Measurements from ENCODE around the gene GTF3C1.

Gene GTF3C1

DNA sequence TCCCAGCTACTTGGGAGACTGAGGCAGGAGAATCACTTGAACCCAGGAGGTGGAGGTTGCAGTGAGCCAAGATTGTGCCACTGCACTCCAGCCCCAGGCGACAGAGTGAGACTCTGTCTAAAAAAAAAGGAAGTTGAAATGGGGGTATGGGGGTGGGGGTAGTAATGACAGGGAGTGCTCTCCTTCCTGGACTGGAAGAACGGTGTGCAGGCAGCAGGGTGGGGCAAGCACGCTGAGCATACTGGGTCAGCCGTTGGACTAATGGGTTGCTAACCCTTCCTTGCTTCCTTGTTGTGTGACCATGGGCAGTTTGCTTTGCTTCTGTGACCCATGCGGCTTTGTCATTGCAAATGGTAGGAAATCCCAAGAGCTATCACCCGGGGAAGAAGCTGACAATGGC is 16.7 kb upstream of the GTF3C1 start:
- DNase-seq: no peak

DNA sequence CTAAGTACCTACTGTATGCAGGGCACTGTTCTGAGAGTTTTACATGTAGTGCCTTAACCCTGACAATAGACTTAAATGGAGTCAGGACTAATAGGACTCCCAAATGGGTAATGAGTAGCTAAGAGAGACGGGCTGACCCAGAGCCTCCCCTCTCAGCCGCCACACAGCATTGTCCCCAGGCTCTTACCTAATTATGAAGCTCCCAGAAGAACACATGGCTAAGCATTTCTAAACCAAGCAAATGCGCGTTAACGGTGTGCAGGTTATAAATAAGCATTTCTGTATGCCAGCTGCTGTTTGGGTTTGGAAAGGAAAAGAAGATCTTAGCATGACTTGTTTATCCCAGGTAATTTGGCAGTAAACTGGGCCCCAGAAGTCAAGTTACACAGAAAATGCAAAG is 14.5 kb upstream of the GTF3C1 start:
- DNase-seq: no peak

DNA sequence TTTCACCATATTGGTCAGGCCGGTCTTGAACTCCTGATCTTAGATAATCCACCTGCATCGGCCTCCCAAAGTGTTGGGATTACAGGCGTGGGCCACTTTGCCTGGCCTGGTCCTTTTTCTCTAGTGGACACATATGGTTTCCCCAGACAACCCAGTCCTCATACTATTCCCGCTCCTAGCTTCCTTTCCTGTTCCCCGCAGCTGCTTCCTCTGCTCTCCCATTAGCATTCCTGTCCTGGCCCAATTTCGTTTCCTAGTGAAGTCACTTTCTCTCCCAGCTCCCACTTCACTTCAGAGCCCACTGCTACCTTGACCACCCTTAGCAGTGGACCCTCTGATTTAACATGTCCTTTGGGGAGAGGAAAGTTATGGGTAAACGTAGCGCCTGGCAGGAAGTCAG is 11.5 kb upstream of the GTF3C1 start:
- no peak for DNase-seq

DNA sequence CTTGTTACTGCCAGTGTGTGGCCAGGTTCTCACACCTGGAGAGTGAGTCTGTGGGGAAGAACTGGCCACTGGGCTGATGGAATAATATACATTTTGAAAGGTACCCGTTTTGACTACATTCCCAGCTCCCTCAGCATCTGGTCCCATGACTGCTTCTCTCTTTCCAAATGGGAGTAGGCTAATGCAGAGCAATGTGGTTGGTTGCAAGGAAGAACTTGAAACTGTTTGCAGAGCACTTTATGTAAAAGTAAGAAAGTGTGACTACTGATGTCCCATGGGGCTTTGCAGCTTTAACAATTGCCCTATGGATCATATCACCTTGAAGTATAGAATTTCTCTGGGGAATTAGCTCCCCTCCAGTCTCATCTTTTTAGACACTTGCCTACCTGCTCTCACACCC is 9.2 kb upstream of the GTF3C1 start:
- no peak for DNase-seq

DNA sequence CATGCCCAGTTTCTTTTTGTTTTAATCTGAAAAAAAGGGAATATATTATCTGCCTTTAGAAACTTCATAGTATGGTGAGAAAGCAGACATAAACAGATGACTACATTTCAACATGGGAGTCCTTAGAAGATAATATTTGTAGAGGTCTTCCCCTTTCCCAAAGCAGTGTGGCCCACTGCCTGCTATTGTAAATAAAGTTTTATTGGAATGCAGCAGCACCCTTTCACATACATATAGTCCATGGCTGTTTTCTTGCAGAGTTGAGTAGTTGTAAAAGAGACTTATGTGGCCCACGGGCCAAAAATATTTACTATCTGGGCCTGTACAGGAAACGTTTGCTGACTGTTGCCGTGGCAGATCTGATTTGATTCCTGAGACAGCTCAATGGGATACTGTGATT is 8.7 kb upstream of the GTF3C1 start:
- no peak for DNase-seq

DNA sequence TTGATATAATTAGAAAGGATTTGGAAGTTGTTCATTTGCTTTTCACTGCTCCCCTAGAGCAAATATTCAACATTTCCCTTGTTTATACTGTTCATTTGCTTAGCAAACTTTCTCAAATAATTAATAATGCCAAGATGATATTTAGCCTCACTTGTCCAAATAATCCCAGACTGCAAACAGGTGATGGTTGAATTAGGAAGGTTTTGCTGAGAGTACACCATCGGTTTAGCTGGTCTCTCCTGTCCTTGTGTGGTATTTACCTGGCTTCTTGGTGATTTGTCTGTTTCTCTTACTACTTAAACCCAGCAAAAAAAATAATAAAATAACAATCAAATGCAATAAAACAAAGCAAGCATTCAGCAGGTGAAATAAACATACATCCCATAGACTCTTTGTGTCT is 6.8 kb upstream of the GTF3C1 start:
- no peak for DNase-seq

DNA sequence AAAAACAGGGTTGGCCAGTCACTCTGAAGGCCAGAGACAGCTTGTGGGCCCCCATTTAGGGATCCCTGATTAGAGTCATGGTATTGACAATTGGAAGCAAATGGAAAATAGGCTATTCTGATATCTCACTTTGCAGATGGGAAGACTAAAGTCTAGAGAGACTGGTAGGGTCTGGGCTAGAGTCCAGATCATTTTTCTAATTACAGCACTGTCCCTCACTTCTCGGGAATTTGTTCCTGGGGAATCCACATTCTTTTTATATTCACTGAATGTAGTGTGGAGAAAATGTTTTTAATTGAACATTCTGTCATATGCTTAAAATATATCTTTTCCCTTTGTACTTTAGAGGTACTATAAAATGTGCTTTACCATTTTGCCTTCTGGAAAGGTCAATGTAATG is 1.3 kb upstream of the GTF3C1 start:
- DNase-seq: no peak

DNA sequence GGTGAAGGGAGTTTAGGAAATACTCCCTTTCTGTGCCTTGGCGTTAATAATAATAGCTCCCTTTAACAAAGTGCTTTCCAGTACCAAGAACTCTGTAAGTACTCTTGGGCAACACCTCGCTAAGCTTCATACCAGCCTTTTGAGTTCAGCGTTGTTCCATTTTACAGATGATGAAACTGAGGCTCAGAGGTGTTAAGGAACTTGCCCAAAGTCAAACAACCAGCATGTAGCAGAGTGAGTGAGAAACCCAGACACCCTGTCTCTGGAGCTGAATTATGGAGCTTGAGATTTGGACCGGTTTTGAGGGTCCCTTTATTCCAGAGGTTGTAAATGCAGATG is 838 bp upstream of the GTF3C1 start:
- no peak for DNase-seq

DNA sequence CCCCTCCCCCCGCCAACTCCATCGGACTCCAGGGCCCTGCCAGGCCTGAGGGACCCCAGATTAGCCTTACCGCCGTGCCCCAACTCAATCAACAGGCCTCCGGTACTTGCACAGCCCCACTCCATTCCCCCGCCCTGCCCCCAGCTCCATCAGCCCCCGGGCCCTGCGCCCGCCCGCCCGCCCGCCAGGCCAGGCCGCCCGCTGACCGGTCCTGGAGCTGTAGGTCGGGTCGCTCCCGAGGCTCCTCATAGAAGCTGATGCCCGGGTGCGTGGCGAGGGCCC is 308 bp downstream of the GTF3C1 start:
- DNase-seq: no peak

DNA sequence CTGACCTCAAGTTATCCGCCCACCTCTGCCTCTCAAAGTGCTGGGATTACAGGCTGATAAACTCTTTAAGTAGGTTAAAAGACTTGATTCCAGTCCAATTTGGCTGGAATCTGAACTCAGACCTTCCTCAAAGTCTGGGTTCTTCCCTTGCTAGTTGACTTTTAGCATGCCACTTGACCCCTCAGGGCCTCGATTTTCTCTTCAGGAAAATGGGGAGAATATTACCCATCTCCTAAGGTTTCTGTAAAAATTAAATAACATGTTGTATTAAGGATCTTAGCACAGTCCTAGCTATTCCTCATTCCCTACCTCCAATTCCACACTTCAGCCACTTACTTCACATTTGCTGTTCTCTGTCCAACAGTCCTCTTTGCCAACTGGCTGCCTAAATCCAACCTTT is 1.9 kb downstream of the GTF3C1 start:
- no peak for DNase-seq

DNA sequence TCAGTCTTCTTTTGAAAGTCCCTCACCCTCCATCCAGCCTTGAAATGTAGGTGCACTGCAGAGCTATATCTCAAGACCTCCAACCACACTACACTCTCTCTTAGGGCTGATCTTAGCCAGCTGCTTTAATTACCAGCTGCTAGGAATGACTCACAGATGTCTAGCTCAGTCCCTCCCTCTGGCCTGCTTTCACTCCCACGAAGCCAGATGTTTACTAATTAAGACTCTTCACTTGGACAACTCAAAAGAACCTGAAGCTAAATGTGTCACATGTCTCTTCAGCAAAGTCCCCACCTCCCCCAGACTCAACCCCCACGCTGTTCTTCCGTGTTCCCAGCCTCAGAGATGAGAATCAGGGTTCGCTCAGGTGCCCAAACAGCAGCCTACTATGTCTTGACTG is 2.6 kb downstream of the GTF3C1 start:
- no peak for DNase-seq

DNA sequence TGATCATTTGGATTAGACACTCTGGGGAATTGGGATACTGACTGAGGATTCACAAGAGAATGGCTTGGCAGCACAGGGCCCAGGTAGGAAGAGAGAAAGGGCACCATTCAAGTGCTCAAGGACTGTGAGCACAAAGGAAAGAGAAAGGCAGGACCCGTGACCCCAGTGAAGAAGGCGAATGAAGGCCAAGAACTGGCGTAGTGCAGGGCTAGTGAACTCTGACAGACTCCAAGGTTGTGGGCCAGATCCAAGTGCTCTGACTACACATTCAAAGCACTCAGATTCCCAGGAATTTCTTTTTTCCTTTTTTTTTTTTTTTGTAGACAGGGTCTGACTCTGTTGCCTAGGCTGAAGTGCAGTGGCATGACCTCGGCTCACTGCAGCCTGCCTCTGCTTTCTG is 5.0 kb downstream of the GTF3C1 start:
- no peak for DNase-seq

DNA sequence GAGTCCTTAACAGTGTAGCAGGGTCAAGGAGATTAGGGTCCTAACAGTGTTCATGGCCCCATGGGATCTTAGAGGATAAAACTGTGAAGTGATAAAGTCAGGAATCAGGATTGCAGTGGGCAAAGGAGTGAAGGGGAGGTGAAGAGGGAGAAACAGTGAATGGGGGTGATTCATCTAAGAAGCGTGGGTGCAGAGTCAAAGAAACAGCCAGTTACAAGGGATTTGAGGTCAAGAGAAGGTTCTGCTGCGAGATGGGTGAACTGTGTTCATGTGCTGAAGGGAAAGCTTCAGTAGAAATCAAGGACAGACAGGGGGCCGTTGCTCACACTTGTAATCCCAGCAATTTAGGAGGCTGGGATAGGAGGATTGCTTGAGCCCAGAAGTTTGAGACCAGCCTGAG is 5.9 kb downstream of the GTF3C1 start:
- no peak for DNase-seq

DNA sequence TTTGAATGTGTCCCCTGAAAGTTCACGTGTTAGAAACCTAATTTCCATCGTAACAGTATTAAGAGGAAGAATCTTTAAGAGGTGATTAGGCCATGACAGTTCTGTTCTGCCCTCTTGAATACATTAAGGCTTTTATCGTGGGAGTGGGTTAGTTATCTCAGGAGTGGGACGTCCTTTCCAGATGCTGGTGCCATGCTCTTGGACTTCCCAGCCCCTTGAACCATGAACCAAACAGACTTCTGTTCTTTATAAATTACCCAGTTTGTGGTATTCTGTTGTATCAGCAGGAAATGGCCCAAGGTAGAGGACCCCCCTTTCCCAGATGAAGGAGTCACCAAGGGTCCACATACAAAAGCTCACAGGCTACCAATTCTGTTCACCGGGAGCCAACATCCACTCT is 10.1 kb downstream of the GTF3C1 start:
- DNase-seq: no peak

DNA sequence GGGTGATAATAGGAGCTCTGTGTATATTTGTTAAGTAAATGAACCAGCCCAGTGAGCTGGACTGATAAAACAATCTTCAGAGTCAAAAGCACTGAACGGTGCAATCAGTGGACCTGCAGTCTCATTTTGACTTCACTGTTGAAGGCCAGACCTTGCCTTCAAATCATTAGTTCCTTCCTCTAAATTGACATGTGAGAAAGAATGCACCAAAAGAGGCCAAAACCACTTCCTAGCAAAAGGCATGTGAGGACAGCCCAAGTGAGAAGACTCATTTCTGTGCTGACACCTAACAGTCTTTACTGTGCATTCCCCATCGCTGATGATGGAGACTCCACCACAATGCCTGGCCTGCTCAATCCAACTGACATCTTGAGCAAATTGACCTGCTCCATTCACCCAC is 10.6 kb downstream of the GTF3C1 start:
- no peak for DNase-seq

DNA sequence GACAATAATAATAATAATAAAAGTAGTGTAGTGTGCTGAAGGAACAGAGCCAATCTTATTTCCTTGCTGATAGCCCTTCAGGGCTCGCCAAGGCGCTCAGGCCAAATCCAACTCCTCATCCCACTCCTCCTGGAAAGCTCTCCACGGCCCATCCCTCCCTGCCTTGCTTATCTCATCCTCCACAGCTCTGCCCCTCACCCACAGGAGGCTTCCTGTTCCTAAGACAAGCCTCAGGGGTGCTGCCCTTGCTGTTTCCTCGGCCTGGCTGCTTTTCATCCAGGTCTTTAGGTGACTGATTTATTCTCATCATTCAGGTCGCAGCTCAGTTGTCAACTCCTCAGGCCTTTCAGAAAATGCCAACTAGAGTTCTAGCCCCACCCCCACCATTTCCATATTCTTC is 11.2 kb downstream of the GTF3C1 start:
- no peak for DNase-seq

DNA sequence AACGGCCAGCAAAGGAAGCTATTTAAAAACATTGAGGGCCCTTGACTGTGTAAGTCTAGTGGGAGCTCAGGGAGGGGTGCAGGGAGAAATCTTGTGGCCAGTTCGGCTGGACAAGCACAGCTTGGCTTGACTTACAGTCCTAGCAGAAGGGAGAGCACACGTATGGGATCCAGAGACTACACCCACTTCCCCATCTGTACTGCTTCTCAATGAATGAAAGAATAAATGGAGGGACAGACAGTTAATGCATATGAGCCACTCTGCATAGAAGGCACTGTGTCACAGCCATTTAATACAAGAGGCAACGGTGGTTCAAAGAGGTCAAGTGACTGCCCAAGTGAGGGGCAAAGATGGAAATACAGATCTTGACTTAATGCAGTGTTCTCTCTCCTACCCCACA is 15.5 kb downstream of the GTF3C1 start:
- DNase-seq: no peak

DNA sequence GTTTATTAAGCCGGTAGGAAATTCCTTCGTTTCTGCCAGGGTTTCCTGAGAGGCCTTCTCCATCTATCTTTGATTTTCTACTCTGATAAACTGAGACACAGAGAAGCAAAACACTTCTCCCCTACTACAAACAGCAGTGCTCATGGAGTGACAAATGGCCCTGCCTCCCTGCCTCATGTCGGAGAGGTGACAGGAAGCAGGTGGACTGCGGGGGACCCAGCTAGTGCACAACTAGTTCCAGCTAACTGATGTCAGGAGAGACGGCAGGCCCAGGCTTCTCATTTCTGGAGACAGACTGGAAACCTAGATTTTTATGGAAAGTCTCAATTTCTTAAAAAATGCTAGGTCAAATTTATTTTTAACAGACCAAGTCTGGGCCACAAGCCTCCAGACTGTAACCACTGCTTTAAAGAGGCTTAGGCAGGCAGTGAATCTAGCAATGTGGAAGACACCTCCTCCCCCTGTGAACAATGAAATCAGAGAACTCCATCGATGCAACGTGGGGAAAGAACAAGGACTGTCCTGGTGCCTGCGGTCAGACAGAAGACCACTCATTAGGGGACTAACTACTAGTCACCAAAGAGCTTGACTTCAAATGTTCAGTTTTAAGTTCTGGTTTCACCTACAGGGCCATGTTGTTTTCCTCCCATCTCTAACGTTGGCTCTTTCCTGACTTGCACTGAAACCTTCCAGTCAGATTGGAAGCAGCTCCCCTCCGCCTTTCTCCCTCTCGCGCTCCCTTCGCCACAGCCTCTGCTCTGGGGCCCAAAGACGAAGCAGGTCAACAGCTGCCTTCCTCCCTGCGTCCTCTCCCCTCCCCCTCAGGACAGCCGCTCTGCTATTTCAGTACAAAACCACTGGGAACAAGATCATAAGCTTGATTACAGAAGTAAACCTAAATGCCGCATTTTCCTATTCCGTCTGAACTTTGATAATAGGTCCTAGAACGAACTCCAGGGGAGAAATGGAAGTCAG is 17.6 kb downstream of the GTF3C1 start:
- DNase-seq: no peak

DNA sequence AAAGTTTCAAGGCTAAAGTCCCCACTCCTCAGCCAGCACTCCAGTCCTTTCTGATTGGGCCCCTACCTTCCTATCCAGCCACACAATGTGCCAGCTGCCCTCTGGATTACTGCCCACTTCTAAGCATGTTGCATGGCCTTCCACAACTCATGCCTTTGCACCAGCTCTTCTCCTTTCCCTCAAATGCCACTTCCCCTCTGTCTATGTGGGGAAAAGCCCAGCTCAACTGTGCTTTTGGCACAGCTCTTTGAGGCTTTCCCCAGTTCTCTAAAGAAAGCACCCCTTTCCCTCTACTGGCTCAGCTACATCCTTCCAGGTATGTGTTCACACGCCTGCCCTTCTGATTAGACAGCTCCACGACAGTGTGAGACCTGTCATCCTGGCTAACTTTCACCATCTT is 18.5 kb downstream of the GTF3C1 start:
- no peak for DNase-seq

DNA sequence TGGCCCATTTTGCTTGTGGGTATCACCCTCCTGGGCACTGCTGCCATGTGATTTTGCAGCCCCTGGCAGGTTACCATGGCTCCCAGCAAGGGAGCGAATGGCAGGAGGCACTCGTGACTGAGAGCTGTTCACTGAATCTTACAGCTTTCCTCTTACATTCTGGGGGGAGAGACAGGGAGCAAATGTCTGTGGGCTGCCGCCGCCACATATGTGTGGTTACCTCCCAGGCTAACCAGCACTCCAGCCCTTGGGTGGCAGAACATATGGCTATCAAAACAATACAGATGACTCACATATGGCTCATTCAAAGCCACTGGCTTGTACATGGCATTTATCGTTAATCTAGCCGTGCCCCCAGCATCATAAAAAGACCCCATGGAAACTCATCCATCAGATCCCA is 19.8 kb downstream of the GTF3C1 start:
- no peak for DNase-seq

DNA sequence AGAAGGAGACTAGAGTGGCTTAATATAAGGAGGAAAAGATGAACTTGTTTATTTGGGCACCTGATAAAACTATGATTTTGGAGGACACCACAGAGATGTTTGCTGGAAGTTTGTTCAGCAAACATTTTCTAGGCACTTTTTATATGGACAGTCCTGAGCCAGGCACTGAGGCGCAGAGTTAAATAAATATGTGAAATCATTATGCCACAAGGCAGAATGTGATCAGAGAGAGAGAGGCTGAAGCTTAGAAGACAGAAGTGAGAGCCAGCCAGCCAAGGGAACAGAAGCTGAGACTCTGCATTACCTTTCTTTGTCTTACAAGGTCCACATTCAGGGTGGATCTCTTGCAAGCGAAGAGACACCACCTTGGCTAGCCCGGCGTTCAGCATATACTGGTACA is 21.4 kb downstream of the GTF3C1 start:
- DNase-seq: no peak

DNA sequence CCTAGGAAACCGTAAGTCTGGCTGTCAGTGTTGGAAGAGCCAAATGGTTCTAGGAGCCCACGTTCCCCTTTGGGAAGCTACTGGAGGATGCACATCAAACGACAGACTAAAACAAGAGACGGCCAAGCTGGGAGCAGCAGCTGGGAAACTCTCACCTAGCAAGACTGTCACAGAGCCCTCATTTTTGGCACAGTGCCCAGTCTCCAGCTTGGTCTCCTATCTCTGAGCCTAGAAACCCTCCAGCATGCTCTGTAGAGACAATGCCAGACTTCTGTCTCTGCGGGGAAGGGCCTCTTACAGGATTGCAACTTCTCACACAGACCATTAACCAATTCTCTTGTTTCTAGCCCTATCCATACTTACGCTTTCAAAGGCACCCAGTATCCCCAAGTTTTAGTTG is 23.5 kb downstream of the GTF3C1 start:
- no peak for DNase-seq

DNA sequence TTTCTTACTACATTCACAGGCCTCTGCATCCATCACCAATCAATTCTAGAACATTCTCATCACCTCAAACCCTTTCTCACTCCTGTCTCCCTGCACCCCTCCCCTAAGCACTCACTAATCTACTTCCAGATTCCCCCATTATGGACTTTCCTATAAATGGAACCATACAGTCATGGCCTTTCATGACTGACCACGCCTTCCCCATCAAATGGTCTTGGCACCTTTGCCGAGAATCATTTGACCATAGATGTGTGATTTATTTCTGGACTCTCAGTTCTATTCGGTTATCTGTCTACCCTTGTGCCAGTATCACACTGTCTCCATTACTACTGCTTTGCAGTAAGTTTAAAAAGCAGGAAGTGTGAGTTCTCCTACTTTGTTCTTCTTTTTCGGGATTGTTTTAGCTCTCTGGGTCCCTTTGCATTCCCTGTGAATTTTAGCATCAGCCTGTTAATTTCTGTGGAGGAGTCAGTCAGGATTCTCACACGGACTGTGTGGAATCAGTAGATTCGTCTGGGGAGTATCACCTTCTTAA is 27.5 kb downstream of the GTF3C1 start:
- DNase-seq: no peak

DNA sequence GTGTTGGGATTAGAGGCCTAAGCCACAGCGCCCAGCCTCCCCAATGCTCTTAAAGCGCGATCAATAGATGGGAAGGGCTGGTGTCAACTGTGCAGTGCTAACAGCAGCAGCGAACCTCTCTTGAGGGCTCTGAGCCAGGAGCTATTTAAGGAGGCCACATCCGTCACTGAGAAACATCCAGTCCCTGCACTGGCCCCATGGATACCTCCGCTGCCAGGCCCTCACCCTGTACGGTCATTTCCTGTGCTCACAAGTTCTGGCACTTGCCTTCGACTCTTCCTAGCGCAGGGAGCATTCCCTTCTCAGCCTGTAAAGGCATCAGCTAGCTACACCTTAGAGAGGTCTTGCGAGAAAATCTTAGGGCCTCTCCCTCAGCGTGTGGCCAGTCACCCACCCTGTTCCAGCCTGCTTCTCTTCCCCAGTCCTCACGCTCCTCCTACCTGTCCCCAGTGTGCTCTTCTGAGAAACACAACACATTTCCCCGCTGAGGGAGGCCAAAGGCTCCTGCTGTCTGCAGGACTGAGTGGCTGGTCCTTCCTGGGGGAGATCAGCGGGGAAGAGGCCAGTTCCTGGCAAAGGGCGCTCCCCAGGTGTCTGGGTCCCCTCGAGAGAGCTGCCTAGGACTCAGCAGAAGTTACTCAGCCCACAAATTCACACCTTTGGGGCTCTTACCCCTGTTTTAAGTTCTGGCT is 28.6 kb downstream of the GTF3C1 start:
- no peak for DNase-seq

DNA sequence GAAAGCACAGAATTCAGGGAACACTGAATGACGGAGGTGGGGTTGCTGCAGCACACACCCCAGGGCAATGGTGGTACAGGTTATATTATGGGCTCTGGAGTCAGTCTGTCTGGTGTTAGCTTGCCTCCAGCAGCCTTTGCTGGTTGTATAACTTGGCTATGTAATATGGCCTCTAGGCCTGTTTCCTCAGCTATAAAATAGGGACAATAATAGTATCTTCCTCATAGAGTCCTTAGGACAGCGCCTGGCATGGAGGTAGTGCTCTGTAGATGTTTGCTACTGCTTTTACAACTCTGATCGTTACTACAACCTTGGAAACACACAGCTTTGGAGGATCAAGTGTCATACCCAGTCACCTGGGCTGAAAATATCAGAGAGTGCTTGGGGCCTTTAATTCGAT is 31.5 kb downstream of the GTF3C1 start:
- no peak for DNase-seq
